GM12878 (cell line): ENCODE data around the gene MT1B. TPM values are rescaled to one million over a fixed set of nuclear protein-coding genes. Genes with fewer than 3 reads are reported as not detected.
A peak's percentile ranks its signal among the peaks of the same experiment; 100 is the strongest.

Experiments used
- ATAC-seq: fragments of 200-7000 bp; cut with Tn5 transposase; 3 replicates; pipeline ENCODE4 v1.9.1; 2020; ENCODE audit warnings: mild to moderate bottlenecking, moderate library complexity
- BruUV-seq: library from RNA; stranded (reverse); fragments of 400-500 nt; replicated peaks from 2 replicates; lab custom pipeline; 2021; lab: Mats Ljungman, UMichigan
- CTCF ChIA-PET: fragments of 300-600 bp; sonication (Branson Sonifier 250); formaldehyde crosslinking; extraction: SDS; loops from one replicate; lab custom pipeline; 2021; ENCODE audit warnings: inconsistent platforms; lab: Yijun Ruan, JAX
- POLR2A ChIA-PET: fragments of 350-600 bp; formaldehyde crosslinking; extraction: SDS; loops from one replicate; lab custom pipeline; 2021; ENCODE audit warnings: inconsistent platforms; lab: Charles Lee
- RAD21 ChIA-PET: fragments of 300-600 bp; sonication (Branson Sonifier 250); formaldehyde crosslinking; loops from one replicate; lab custom pipeline; 2023; ENCODE audit warnings: antibody characterized with exemption; ENCODE audit not compliant: unreplicated experiment; lab: Charles Lee
- SMC1A ChIA-PET: fragments of 300-600 bp; sonication (Branson Sonifier 250); formaldehyde crosslinking; loops from one replicate; lab custom pipeline; 2023; ENCODE audit not compliant: unreplicated experiment, uncharacterized antibody; lab: Charles Lee
- DNase-seq: peaks from one replicate; pipeline ENCODE4 v3.0.0-alpha.2; 2011; ENCODE audit warnings: low read depth, low spot score
- FAIRE-seq: peaks from 3 replicates; lab custom pipeline; 2011; peaks lifted over from hg19 to GRCh38; lab: Jason Lieb, UNC
- H2AFZ ChIP-seq: 2 replicates; pipeline ENCODE4 v1.6.0; 2011; ENCODE audit warnings: low read depth, low read length, control low read depth; ENCODE audit not compliant: control insufficient read depth
- H3K27ac ChIP-seq: 2 replicates; pipeline ENCODE4 v1.5.1; 2011; ENCODE audit warnings: control low read depth; ENCODE audit not compliant: control insufficient read depth, insufficient read depth
- H3K27me3 ChIP-seq, 2 experiments: replicated peaks in 1 of 2; 2 replicates each; pipeline versions ENCODE4 v1.6.0 to v1.6.1; 2011; ENCODE audit warnings: low read length in 1 of 2; ENCODE audit not compliant: control insufficient read depth in 2 of 2, insufficient read depth in 2 of 2
- H3K36me3 ChIP-seq, 2 experiments: 2 replicates each; pipeline ENCODE4 v1.5.1; 2011; ENCODE audit warnings: low read length in 1 of 2; ENCODE audit not compliant: control insufficient read depth in 2 of 2, insufficient read depth in 2 of 2
- H3K4me1 ChIP-seq: 2 replicates; pipeline ENCODE4 v1.6.1; 2011; ENCODE audit warnings: mild to moderate bottlenecking, low read length, moderate library complexity, mixed read lengths; ENCODE audit not compliant: control insufficient read depth, insufficient read depth
- H3K4me2 ChIP-seq: 2 replicates; pipeline ENCODE4 v1.6.0; 2011; ENCODE audit warnings: control low read depth; ENCODE audit not compliant: control insufficient read depth, insufficient read depth
- H3K4me3 ChIP-seq: fragments of 200-600 bp; sonication (generic); 2 replicates; pipeline ENCODE4 v1.5.1; 2016
- H3K79me2 ChIP-seq: 2 replicates; pipeline ENCODE4 v1.6.0; 2011; ENCODE audit warnings: low read length; ENCODE audit not compliant: control insufficient read depth, insufficient read depth
- H3K9ac ChIP-seq: 2 replicates; pipeline ENCODE4 v1.8.0; 2011; ENCODE audit warnings: low read length, control low read depth, mixed read lengths; ENCODE audit not compliant: control insufficient read depth, insufficient read depth
- H3K9me3 ChIP-seq: replicated peaks from 3 replicates; pipeline ENCODE4 v1.5.1; 2011; ENCODE audit warnings: mild to moderate bottlenecking, low read length; ENCODE audit not compliant: control insufficient read depth, insufficient read depth
- H4K20me1 ChIP-seq: 2 replicates; pipeline ENCODE4 v1.6.0; 2011; ENCODE audit not compliant: control insufficient read depth, insufficient read depth
- ASH2L ChIP-seq: fragments of 300-600, 200-600 bp; sonication (generic); IDR thresholded peaks from 2 replicates; pipeline ENCODE4 v1.6.1; 2017; ENCODE audit warnings: low read depth, mild to moderate bottlenecking, borderline replicate concordance
- CBX3 ChIP-seq: fragments of 200-600 bp; sonication (generic); IDR thresholded peaks from 2 replicates; pipeline ENCODE4 v1.6.1; 2016; ENCODE audit warnings: low read depth, borderline replicate concordance
- CHD1 ChIP-seq: IDR thresholded peaks from 2 replicates; pipeline ENCODE4 v1.6.1; 2012; ENCODE audit warnings: low read depth, low read length, improper control_type of control experiment
- ETV6 ChIP-seq, 2 experiments: fragments of 450-650 bp in 1 of 2; IDR thresholded peaks in 1 of 2; conservative IDR thresholded peaks in 1 of 2; 2 replicates each; pipeline ENCODE4 v1.6.1; 2014; ENCODE audit warnings: antibody characterized with exemption in 1 of 2, borderline replicate concordance in 1 of 2, low read depth in 1 of 2, mild to moderate bottlenecking in 1 of 2, moderate library complexity in 1 of 2
- FOXK2 ChIP-seq: fragments of 450-650 bp; IDR thresholded peaks from 2 replicates; pipeline ENCODE4 v1.6.1; 2017; ENCODE audit warnings: mild to moderate bottlenecking, moderate library complexity
- HCFC1 ChIP-seq: fragments of 150-350 bp; IDR thresholded peaks from 2 replicates; pipeline ENCODE4 v1.6.1; 2014; ENCODE audit warnings: low read length
- HDAC2 ChIP-seq: fragments of 200-600 bp; sonication (generic); IDR thresholded peaks from 2 replicates; pipeline ENCODE4 v1.6.1; 2017
- MEF2A ChIP-seq: IDR thresholded peaks from 2 replicates; pipeline ENCODE4 v1.6.1; 2011; ENCODE audit warnings: low read depth, mild to moderate bottlenecking, low read length, moderate library complexity; ENCODE audit not compliant: insufficient read depth
- NBN ChIP-seq: fragments of 450-650 bp; IDR thresholded peaks from 2 replicates; pipeline ENCODE4 v1.6.1; 2016
- SMARCA5 ChIP-seq: fragments of 450-650 bp; IDR thresholded peaks from 2 replicates; pipeline ENCODE4 v1.6.1; 2017; ENCODE audit warnings: mild to moderate bottlenecking
- ZNF384 ChIP-seq: IDR thresholded peaks from 2 replicates; pipeline ENCODE4 v1.6.1; 2012; ENCODE audit warnings: low read depth, mild to moderate bottlenecking, low read length, improper control_type of control experiment, borderline replicate concordance
- WGBS: methylation state at CpG from one replicate; pipeline ENCODE4 v1.1.6; 2016; ENCODE audit warnings: low lambda C conversion rate; ENCODE audit not compliant: insufficient replicate concordance, insufficient coverage; ENCODE audit errors: missing lambda C conversion rate; 5-methylcytosine and 5-hydroxymethylcytosine counted together
- in situ Hi-C: fragments of 300-500 bp; cut with MboI; formaldehyde crosslinking; loops from 9 replicates; pipeline ENCODE4 v1.14.3; 2018; ENCODE audit warnings: mixed read lengths
- intact Hi-C: fragments of 100-400 bp; cut with micrococcal nuclease; formaldehyde crosslinking; loops from one replicate; pipeline ENCODE4 v1.14.2; 2022; ENCODE audit not compliant: unreplicated experiment
- polyA plus RNA-seq, 11 experiments: library from polyadenylated mRNA; depleted of rRNA in 4 of 11; unstranded in 6 of 11; stranded (reverse) in 5 of 11; fragments of >200 nt; fragmentation: Nextera tagmentation in 4 of 11; fragmentation: Illumina TruSeq in 1 of 11; extraction: Ambion mirVana in 4 of 11; extraction: Trizol in 1 of 11; gene quantifications; 1 replicate in 1 of 11; 2 replicates in 10 of 11; pipeline versions ENCODE4 v1.2.1 to v1.2.3, GENCODE V29; 2011 to 2016; ENCODE audit warnings: inconsistent platforms in 2 of 11, missing spikeins in 2 of 11, low read depth in 1 of 11
- total RNA-seq, 4 experiments: library from RNA; depleted of rRNA in 3 of 4; stranded (reverse); fragments of >200 nt in 3 of 4; fragmentation: Illumina TruSeq in 1 of 4; extraction: Trizol in 1 of 4; gene quantifications; 2 replicates each; pipeline versions ENCODE4 v1.2.1 to v1.2.3, GENCODE V29; 2013 to 2021
- TF ChIP-seq, protein P1 (sequence below): fragments of 450-650 bp; IDR thresholded peaks from 2 replicates; pipeline ENCODE4 v1.6.1; 2014; ENCODE audit warnings: mild to moderate bottlenecking
- TF ChIP-seq, protein P2 (sequence below): IDR thresholded peaks from 2 replicates; pipeline ENCODE4 v1.6.1; 2011; ENCODE audit warnings: borderline replicate concordance, low read depth, mild to moderate bottlenecking, moderate library complexity, low read length; ENCODE audit not compliant: insufficient read depth, poor library complexity, severe bottlenecking

MT1B gene
- total and polyA plus RNA-seq, 10 of the 15 experiments (the other 5 are each of a cell fraction or from before 2014, with no cell fraction given): not detected

DNA sequence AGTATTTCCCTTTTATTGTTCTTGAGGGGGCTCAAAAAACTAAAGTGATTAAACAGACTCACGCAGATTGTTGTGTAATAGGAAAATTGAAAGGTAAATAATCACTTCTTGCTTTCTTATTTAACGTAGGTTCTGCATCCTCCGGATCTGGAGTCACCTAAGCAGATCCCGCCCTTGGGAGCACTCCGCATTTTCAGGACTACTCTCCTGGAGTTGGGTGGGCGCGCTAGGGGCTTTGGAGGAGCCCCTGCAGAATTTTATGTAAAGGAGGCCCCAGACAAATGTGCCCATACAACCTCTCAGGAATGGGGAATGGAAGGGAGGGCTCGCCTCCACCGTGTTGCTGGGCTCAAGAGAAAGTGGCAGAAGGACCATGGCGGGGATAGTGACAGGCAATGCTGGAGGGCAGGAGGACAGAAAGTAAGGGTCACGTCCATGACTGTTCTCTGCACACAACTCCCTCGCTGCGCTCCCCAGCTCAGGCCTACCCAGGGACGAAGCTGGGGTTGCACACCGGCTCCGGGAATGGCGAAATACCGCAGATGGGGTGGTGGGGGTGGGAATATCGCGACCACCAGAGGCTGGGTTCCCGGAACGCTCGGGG, 35.0 kb upstream of the MT1B start:
- FAIRE-seq (no peak), ATAC-seq (no peak), DNase-seq (no peak)
- 0 out of 2 replicates have a peak overlapping the region, but pooled peaks have one; percentile 35 for H3K4me2 ChIP-seq
- no peaks in the 10 kb centered on the region for H3K79me2 ChIP-seq
- H3K4me3 ChIP-seq: no peak overlapping the region
- no peaks in the 10 kb centered on the region for H3K9me3 ChIP-seq
- intact Hi-C loops (no loop called here), in situ Hi-C loops (no loop called here)
- no TSS peak for BruUV-seq
- SMC1A ChIA-PET: no interaction called here
- WGBS: 71% methylated on average over 23 of the region's 23 CpGs
- peaks cover 4% of the 10 kb centered on the region; the same call in 1 of the 2 replicates for H3K4me1 ChIP-seq
- H3K27me3 ChIP-seq: peaks cover 0 to 5% of the 10 kb centered on the region in 2 experiments; a peak in 2 of 4 replicates
- POLR2A ChIA-PET: interaction anchor here (0.6 kb wide), 1 partner anchor 309 kb away, joined by 3 read pairs; no protein-coding TSS in a partner anchor
- CTCF ChIA-PET: no interaction called here
- no peak overlapping the region for H3K9ac ChIP-seq
- RAD21 ChIA-PET: no interaction called here
- no peak overlapping the region for H2AFZ ChIP-seq
- no peaks in the 10 kb centered on the region for H4K20me1 ChIP-seq
- no peaks in the 10 kb centered on the region for H3K36me3 ChIP-seq
- no peak overlapping the region for H3K27ac ChIP-seq
- TF ChIP-seq CBX3 (no peak), NBN (no peak), SMARCA5 (no peak), HCFC1 (no peak), FOXK2 (no peak)

DNA sequence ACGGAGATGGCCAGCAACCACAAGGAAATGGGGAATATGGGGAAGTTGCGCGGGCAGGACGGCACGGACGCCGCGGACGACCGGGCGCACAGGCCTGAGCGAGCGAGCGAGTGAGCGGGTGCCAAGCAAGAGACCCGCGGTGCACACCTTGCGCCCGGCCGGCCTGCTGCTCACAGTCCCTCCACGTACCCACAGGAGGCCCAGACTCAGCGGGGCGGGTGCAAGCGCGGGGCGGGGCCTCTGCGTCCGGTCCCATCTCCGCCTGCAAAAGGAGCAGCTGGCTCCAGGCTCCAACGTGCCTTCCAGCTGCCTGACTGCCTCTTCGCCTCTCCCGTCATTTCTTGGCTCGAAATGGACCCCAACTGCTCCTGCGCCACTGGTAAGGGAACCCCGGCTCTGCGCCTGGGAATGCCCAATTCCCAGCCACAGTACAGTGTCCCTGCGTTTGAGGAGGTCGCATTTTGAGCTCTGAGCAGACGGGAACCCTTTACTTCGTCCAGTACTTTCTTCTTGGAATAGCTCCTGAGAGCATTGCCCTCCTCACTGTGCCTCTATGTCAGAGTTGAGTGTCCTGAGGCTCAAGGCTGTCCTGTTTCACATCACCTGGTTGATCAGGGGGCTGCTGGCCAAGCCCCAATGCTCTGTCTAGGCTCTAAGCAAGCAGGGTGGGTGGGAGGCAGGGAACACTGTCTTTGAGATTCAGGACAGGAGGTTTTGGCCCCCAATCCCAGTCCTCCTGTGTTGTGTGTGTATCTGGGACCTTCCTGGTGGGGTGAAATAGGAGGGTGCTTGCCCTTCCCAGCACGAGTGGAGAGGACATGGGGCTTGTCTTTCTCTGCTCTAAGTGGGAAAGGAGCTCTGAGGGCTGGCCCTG, 34.2 kb upstream of the MT1B start:
- FAIRE-seq (no peak), ATAC-seq (peak; percentile 85), DNase-seq (no peak)
- POLR2A ChIA-PET: interaction anchor here (0.7 kb wide), 1 partner anchor 13 kb away, joined by 3 read pairs; no protein-coding TSS in a partner anchor
- RAD21 ChIA-PET: no interaction called here
- Histone ChIP-seq H3K36me3 (no peaks in the 10 kb centered on the region), H3K27me3 (peaks cover 0 to 5% of the 10 kb centered on the region in 2 experiments; a peak in 2 of 4 replicates), H3K4me1 (peaks cover 4% of the 10 kb centered on the region; the same call in 1 of the 2 replicates), H3K79me2 (no peaks in the 10 kb centered on the region), H3K4me3 (no peak overlapping the region), H3K27ac (no peak overlapping the region), H3K4me2 (0 out of 2 replicates have a peak overlapping the region, but pooled peaks have one; percentile 44), H2AFZ (no peak overlapping the region), H3K9me3 (no peaks in the 10 kb centered on the region), H4K20me1 (no peaks in the 10 kb centered on the region), H3K9ac (no peak overlapping the region)
- intact Hi-C loops: no loop called here
- 42% methylated on average over 39 of the region's 41 CpGs for WGBS
- SMC1A ChIA-PET: no interaction called here
- BruUV-seq: no TSS peak
- in situ Hi-C loops: no loop called here
- CTCF ChIA-PET: no interaction called here
- TF ChIP-seq ASH2L: no peak
- TF ChIP-seq ZNF384: no peak
- no peak for TF ChIP-seq HDAC2
- TF ChIP-seq, protein P1, sequence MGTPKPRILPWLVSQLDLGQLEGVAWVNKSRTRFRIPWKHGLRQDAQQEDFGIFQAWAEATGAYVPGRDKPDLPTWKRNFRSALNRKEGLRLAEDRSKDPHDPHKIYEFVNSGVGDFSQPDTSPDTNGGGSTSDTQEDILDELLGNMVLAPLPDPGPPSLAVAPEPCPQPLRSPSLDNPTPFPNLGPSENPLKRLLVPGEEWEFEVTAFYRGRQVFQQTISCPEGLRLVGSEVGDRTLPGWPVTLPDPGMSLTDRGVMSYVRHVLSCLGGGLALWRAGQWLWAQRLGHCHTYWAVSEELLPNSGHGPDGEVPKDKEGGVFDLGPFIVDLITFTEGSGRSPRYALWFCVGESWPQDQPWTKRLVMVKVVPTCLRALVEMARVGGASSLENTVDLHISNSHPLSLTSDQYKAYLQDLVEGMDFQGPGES: no peak
- no peak for TF ChIP-seq MEF2A
- TF ChIP-seq, protein P2, sequence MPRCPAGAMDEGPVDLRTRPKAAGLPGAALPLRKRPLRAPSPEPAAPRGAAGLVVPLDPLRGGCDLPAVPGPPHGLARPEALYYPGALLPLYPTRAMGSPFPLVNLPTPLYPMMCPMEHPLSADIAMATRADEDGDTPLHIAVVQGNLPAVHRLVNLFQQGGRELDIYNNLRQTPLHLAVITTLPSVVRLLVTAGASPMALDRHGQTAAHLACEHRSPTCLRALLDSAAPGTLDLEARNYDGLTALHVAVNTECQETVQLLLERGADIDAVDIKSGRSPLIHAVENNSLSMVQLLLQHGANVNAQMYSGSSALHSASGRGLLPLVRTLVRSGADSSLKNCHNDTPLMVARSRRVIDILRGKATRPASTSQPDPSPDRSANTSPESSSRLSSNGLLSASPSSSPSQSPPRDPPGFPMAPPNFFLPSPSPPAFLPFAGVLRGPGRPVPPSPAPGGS: no peak
- no peak for TF ChIP-seq CHD1
- no peak for TF ChIP-seq ETV6 (conservative IDR thresholded peaks at IDR 0.05 in 1 of 2, IDR thresholded peaks at IDR 0.05 in 1 of 2; ENCODE audit: borderline replicate concordance in 1 of 2, low read depth in 1 of 2)
